Tibial artery (tissue), 4 donors: ENCODE measurements around the gene FRAS1.

Experiments
- DNase-seq, 2 donors: peaks; one replicate each; pipeline ENCODE4 v3.0.0-alpha.2; 2019
- H3K27ac ChIP-seq, 2 donors: fragments of 200-600 bp; sonication (generic) in 1 of 2; 1 replicate in 1 of 2; 2 replicates in 1 of 2; pipeline ENCODE4 v1.5.1; 2018 to 2019; ENCODE audit warnings: mild to moderate bottlenecking in 1 of 2
- H3K27me3 ChIP-seq, 2 donors: fragments of 200-600 bp; sonication (generic) in 1 of 2; one replicate each; pipeline versions ENCODE4 v1.5.1 to v1.6.0; 2016 to 2019
- H3K36me3 ChIP-seq, 3 donors: fragments of 200-600 bp; sonication (generic) in 2 of 3; one replicate each; pipeline ENCODE4 v1.5.1; 2016 to 2019; ENCODE audit warnings: mild to moderate bottlenecking in 2 of 3
- H3K4me1 ChIP-seq, 4 donors: fragments of 200-600 bp; sonication (generic) in 2 of 4; 1 replicate in 3 of 4; 2 replicates in 1 of 4; pipeline ENCODE4 v1.5.1; 2016 to 2019
- H3K4me3 ChIP-seq, 2 donors: fragments of 200-600 bp; sonication (generic) in 1 of 2; 1 replicate in 1 of 2; 2 replicates in 1 of 2; pipeline ENCODE4 v1.5.1; 2018 to 2019; ENCODE audit warnings: mild to moderate bottlenecking in 2 of 2
- H3K9me3 ChIP-seq, 3 donors: fragments of 200-600 bp; sonication (generic) in 1 of 3; one replicate each; pipeline ENCODE4 v1.5.1; 2016 to 2019
- intact Hi-C: fragments of 100-400 bp; cut with DNase I; formaldehyde crosslinking; loops from one replicate; pipeline ENCODE4 v1.15.0; 2023; ENCODE audit warnings: low total_unique reads
- TF ChIP-seq, protein P1 (sequence below), 2 experiments: fragments of 200-600 bp in 1 of 2; fragments of 450-650 bp in 1 of 2; IDR thresholded peaks; one replicate each; pipeline ENCODE4 v1.5.1; 2017 to 2019; ENCODE audit warnings: antibody characterized with exemption in 2 of 2, mild to moderate bottlenecking in 1 of 2, moderate library complexity in 1 of 2

The FRAS1 gene

DNA sequence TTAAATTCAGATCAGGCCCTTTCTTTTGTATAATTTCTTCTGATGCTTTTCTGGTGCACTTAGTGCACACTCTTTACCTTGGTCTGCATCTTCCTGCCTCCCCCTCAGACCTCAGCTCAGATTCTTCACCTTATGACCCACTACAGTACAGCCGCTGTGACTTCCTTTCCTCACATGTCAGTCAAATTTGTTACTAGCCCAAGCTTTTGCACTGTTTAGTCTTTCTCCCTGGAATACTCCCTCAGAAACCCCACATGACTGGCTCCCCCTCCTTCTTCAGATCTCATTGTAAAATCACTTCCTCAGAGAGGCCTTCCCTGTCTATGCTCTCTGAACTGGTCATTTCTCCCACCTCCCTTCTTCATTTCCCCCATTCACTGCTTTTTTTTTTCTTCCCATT is 132.9 kb downstream of the FRAS1 start:
- Histone ChIP-seq H3K27me3 (no peaks in the 10 kb centered on the region), H3K4me3 (no peak overlapping the region), H3K36me3 (no peaks in the 10 kb centered on the region), H3K4me1 (no peaks in the 10 kb centered on the region), H3K9me3 (peaks cover 0 to 5% (median 5%) of the 10 kb centered on the region in 3 donors), H3K27ac (no peak overlapping the region)
- intact Hi-C loops, result no loop called here
- DNase-seq, result no peak
- TF ChIP-seq, protein P1, sequence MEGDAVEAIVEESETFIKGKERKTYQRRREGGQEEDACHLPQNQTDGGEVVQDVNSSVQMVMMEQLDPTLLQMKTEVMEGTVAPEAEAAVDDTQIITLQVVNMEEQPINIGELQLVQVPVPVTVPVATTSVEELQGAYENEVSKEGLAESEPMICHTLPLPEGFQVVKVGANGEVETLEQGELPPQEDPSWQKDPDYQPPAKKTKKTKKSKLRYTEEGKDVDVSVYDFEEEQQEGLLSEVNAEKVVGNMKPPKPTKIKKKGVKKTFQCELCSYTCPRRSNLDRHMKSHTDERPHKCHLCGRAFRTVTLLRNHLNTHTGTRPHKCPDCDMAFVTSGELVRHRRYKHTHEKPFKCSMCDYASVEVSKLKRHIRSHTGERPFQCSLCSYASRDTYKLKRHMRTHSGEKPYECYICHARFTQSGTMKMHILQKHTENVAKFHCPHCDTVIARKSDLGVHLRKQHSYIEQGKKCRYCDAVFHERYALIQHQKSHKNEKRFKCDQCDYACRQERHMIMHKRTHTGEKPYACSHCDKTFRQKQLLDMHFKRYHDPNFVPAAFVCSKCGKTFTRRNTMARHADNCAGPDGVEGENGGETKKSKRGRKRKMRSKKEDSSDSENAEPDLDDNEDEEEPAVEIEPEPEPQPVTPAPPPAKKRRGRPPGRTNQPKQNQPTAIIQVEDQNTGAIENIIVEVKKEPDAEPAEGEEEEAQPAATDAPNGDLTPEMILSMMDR (IDR thresholded peaks at IDR 0.05), result no peak

DNA sequence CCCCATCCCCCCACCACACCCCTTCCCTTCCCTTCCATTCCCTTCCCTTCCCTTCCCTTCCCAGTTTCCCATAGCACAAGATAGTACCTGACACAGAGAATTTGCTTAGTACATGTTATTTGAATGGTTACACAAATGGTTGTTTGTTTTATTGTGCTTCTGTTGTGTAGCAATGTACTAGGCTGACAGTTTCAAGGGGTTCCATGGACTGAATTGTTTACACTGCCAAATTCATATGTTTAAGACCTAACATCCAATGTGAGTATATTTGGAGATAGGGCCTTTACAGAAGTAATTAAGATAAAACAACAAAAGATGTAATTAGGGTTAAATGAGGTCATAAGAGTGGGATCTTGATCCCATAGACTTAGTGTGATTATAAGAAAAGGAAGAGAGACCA is 133.5 kb downstream of the FRAS1 start:
- Histone ChIP-seq H3K27ac (no peak overlapping the region), H3K4me3 (no peak overlapping the region), H3K36me3 (no peaks in the 10 kb centered on the region), H3K4me1 (no peaks in the 10 kb centered on the region), H3K9me3 (peaks cover 0 to 10% (median 10%) of the 10 kb centered on the region in 3 donors), H3K27me3 (no peaks in the 10 kb centered on the region)
- TF ChIP-seq, protein P1 (IDR thresholded peaks at IDR 0.05), result no peak
- intact Hi-C loops, result no loop called here
- DNase-seq, result no peak

GRCh38 chr4:78197947-78198346 is 140.8 kb downstream of the FRAS1 start:
- H3K4me1 ChIP-seq, result no peaks in the 10 kb centered on the region
- DNase-seq, result no peak
- H3K27me3 ChIP-seq, result no peaks in the 10 kb centered on the region
- no peaks in the 10 kb centered on the region for H3K36me3 ChIP-seq
- no peak overlapping the region for H3K27ac ChIP-seq
- H3K9me3 ChIP-seq, result peaks cover 0 to 12% (median 8%) of the 10 kb centered on the region in 3 donors
- intact Hi-C loops, result no loop called here
- TF ChIP-seq, protein P1 (IDR thresholded peaks at IDR 0.05), result no peak
- H3K4me3 ChIP-seq, result no peak overlapping the region

GRCh38 chr4:78199984-78200383 is 142.9 kb downstream of the FRAS1 start:
- Histone ChIP-seq H3K4me3 (no peak overlapping the region), H3K36me3 (no peaks in the 10 kb centered on the region), H3K27ac (no peak overlapping the region), H3K4me1 (no peaks in the 10 kb centered on the region), H3K27me3 (no peaks in the 10 kb centered on the region), H3K9me3 (peaks cover 0 to 8% (median 8%) of the 10 kb centered on the region in 3 donors)
- no peak for DNase-seq
- intact Hi-C loops, result no loop called here
- TF ChIP-seq, protein P1 (IDR thresholded peaks at IDR 0.05), result no peak

DNA sequence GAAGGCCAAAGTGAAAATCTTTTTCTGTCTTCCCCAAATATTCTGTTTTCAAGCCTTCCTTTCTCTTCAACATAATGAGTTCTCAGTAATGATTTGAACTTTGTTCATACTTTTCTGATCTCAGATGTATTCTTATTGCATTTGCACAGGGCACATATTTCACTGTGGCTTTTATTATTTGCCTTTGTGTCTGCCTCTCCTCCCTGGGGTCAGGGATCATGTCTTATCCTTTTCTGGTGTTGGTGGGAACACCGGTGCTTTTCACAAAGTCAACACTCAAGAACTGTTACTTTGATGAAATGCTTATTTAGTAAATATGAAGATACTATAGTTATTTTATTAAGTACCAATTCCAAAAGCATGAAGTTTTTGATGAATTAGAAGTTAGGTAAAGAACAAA is 143.8 kb downstream of the FRAS1 start:
- no peaks in the 10 kb centered on the region for H3K36me3 ChIP-seq
- H3K27me3 ChIP-seq, result no peaks in the 10 kb centered on the region
- H3K27ac ChIP-seq, result no peak overlapping the region
- H3K4me3 ChIP-seq, result no peak overlapping the region
- TF ChIP-seq, protein P1 (IDR thresholded peaks at IDR 0.05), result no peak
- no peaks in the 10 kb centered on the region for H3K4me1 ChIP-seq
- DNase-seq, result no peak
- H3K9me3 ChIP-seq, result no peaks in the 10 kb centered on the region
- intact Hi-C loops, result no loop called here

DNA sequence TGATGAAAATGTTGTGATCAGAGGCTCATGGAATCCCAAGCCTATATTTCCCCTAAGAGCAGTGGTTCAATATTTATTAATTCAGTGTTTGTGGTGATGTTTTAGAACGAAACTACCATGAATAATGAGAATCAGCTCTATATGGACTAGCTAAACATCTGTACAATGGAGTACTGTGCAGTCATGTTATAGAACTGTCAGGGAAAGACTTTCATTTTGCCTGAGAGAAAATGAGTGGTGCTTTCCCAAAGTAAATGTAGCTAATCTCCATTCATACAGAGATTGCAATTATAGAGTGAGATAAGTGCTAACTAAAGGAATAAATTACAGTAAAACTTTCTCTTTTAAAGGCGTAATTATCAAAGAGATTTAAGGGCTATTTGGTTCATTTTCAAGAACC is 147.1 kb downstream of the FRAS1 start:
- H3K36me3 ChIP-seq, result no peaks in the 10 kb centered on the region
- H3K27me3 ChIP-seq, result no peaks in the 10 kb centered on the region
- no peak for DNase-seq
- no peaks in the 10 kb centered on the region for H3K4me1 ChIP-seq
- H3K4me3 ChIP-seq, result no peak overlapping the region
- H3K27ac ChIP-seq, result no peak overlapping the region
- no peaks in the 10 kb centered on the region for H3K9me3 ChIP-seq
- TF ChIP-seq, protein P1 (IDR thresholded peaks at IDR 0.05), result no peak
- intact Hi-C loops, result no loop called here
